Measurements from ENCODE around the gene NEMP1.

NEMP1 gene

DNA sequence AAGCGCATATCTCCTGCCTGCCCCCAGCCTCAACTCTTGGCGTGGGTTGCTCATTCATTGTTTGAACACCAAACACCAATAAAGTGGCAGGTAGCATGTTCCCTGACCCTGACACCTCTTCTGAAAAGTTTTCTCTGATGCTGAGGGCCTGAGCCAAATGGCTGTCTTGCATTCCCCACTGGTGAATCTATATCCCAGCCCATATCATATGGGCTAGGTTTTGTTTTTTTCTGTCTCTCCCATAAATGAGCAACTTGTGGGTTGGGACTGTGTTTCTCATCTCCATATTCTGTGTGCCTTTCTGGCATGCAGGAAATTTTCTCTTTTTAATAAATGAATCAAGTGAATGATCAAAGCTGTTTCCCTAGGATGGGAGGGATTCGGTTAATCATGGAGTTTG is 33.7 kb downstream of the NEMP1 start:
- no peak for TF ChIP-seq ZBTB7A (IDR thresholded peaks at IDR 0.05; ENCODE audit: low read depth)
- TF ChIP-seq, protein P1, sequence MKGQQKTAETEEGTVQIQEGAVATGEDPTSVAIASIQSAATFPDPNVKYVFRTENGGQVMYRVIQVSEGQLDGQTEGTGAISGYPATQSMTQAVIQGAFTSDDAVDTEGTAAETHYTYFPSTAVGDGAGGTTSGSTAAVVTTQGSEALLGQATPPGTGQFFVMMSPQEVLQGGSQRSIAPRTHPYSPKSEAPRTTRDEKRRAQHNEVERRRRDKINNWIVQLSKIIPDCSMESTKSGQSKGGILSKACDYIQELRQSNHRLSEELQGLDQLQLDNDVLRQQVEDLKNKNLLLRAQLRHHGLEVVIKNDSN (IDR thresholded peaks at IDR 0.05), result no peak
- TF ChIP-seq CREB1 (IDR thresholded peaks at IDR 0.05; ENCODE audit: low read depth), result no peak

DNA sequence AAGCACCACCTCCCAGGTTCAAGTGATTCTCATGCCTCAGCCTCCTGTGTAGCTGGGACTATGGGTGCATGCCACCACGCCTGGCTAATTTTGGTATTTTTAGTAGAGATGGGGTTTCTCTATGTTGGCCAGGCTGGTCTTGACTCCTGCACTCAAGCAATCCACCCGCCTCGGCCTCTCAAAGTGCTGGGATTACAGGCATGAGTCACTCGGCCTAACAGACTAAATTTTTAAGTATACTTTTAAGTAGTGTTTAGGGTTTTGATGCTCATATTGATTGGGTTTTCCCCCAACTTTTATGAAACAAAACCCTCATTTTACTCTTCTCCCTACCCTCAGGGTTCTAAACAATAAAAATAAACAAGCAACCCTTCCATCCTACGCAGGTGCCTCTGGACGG is 34.1 kb downstream of the NEMP1 start:
- TF ChIP-seq CEBPB (IDR thresholded peaks at IDR 0.05) (no peak), YY1 (IDR thresholded peaks at IDR 0.05; ENCODE audit: low read depth) (no peak)

DNA sequence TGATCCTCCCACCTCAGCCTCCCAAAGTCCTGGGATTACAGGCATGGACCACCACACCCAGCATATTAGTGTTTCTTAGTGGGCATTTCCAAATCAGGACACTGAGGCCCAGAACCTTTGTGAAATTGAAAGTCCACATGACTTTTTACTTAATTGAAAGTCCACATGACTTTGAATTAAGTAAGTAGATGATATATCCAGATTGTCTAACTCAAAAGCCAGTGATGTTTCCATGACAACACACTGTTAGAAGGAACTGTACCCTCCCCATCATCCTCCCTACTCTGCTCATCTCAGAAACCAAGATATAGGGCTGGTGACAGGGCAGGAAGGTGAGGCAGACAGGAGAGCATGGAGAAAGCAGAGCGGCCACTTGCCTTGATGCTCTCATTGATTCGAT is 35.9 kb downstream of the NEMP1 start:
- TF ChIP-seq, protein P1 (IDR thresholded peaks at IDR 0.05), result no peak
- no peak for TF ChIP-seq TAF1 (IDR thresholded peaks at IDR 0.05; ENCODE audit: low read depth)
- no peak for TF ChIP-seq CREB1 (IDR thresholded peaks at IDR 0.05; ENCODE audit: low read depth)
- TF ChIP-seq TEAD4 (IDR thresholded peaks at IDR 0.05), result no peak
- TF ChIP-seq, protein P2, sequence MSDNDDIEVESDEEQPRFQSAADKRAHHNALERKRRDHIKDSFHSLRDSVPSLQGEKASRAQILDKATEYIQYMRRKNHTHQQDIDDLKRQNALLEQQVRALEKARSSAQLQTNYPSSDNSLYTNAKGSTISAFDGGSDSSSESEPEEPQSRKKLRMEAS (IDR thresholded peaks at IDR 0.05), result no peak

DNA sequence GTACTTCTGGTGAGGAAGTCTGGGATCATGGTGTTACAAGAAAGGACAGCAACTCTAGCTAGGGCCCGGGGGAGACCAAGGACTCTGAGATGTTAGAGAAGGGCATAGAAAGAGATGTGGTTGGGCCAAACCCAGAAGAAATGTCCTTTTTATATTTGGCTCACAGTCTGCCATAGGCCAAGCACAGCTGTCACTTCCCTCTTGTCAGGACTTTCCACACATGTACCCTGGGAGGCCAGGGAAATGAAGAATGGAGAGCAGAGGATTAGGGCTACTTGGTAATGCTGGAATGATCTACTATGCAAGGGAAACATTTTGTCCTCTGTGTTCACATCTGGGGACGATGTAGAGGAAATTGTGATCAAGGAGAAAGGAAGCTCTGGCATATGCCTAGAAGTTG is 37.8 kb downstream of the NEMP1 start:
- TF ChIP-seq, protein P1 (IDR thresholded peaks at IDR 0.05), result no peak
- TF ChIP-seq NFIC (IDR thresholded peaks at IDR 0.05), result no peak
- TF ChIP-seq TCF12 (IDR thresholded peaks at IDR 0.05; ENCODE audit: low read depth), result no peak
- TF ChIP-seq EGR1 (IDR thresholded peaks at IDR 0.05), result no peak
- no peak for TF ChIP-seq CREB1 (IDR thresholded peaks at IDR 0.05; ENCODE audit: low read depth)
- TF ChIP-seq FOXM1 (IDR thresholded peaks at IDR 0.05; ENCODE audit: borderline replicate concordance, low read depth), result no peak
- TF ChIP-seq CEBPB (IDR thresholded peaks at IDR 0.05), result no peak
- no peak for TF ChIP-seq TAF1 (IDR thresholded peaks at IDR 0.05; ENCODE audit: low read depth)
- TF ChIP-seq ZBTB7A (IDR thresholded peaks at IDR 0.05; ENCODE audit: low read depth), result no peak
- no peak for TF ChIP-seq EP300 (IDR thresholded peaks at IDR 0.05; ENCODE audit: borderline replicate concordance)
- TF ChIP-seq, protein P3, sequence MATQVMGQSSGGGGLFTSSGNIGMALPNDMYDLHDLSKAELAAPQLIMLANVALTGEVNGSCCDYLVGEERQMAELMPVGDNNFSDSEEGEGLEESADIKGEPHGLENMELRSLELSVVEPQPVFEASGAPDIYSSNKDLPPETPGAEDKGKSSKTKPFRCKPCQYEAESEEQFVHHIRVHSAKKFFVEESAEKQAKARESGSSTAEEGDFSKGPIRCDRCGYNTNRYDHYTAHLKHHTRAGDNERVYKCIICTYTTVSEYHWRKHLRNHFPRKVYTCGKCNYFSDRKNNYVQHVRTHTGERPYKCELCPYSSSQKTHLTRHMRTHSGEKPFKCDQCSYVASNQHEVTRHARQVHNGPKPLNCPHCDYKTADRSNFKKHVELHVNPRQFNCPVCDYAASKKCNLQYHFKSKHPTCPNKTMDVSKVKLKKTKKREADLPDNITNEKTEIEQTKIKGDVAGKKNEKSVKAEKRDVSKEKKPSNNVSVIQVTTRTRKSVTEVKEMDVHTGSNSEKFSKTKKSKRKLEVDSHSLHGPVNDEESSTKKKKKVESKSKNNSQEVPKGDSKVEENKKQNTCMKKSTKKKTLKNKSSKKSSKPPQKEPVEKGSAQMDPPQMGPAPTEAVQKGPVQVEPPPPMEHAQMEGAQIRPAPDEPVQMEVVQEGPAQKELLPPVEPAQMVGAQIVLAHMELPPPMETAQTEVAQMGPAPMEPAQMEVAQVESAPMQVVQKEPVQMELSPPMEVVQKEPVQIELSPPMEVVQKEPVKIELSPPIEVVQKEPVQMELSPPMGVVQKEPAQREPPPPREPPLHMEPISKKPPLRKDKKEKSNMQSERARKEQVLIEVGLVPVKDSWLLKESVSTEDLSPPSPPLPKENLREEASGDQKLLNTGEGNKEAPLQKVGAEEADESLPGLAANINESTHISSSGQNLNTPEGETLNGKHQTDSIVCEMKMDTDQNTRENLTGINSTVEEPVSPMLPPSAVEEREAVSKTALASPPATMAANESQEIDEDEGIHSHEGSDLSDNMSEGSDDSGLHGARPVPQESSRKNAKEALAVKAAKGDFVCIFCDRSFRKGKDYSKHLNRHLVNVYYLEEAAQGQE (IDR thresholded peaks at IDR 0.05; ENCODE audit: low read depth), result no peak
- TF ChIP-seq RAD21 (IDR thresholded peaks at IDR 0.05; ENCODE audit: low read depth), result no peak
- TF ChIP-seq TEAD4 (IDR thresholded peaks at IDR 0.05), result no peak
- no peak for TF ChIP-seq YY1 (IDR thresholded peaks at IDR 0.05; ENCODE audit: low read depth)
- TF ChIP-seq, protein P2 (IDR thresholded peaks at IDR 0.05), result no peak

DNA sequence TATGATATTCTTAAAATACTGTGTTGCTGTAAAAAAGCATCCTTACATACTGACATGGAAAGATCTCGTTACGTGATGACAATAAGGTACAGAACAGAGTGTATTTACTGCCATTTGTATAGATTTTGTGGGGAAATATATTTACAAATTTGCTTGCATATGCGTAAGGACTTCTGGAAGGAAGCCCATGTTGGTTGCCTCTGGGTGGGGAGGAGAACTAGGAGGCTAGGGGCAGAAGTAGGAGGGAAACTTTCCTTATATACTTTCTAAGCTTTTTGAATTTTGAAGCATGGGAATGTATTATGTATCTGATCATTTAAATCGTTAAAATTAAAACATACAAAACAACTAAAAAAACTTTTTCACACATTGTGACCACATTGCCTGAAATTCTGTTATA is 38.4 kb downstream of the NEMP1 start:
- TF ChIP-seq RAD21 (IDR thresholded peaks at IDR 0.05; ENCODE audit: low read depth) (no peak), TEAD4 (IDR thresholded peaks at IDR 0.05) (no peak)
- TF ChIP-seq, protein P3 (IDR thresholded peaks at IDR 0.05; ENCODE audit: low read depth), result no peak

DNA sequence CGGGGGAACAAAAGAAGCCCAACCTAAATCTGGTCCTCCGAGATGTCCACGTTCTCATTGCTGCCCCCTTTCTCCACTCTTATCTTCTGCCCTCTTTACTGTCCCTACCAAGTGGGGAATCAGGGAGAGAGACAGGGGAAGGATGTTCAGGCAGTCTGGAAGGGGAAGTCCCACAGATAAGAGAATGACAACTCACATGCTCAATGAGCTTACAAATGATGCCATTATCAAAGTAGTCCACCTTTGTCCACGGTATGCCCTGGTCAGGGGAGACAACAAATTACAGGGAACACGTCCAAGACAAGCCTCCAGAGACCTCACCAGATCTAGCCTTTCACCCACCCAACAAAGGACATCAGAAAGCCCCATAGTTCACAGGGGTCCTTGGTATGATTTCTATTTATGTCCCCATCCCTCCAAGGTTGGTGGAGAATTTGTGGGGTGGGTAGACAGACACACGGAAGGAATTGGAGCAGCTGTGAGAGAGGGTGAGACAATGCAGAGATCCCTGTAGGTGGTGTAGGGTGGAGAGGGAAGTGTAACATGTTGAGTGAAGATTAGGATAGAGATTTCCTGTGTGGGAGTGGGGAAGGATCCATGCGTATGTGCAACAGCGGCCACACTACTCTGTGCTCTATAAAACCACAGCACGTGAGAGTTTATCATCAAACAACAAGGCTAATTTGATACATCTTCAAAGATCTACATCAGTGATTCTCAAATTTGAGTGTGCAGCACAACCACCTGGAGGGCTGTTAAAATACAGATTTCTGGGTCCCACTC is 39.4 kb downstream of the NEMP1 start:
- TF ChIP-seq RAD21 (IDR thresholded peaks at IDR 0.05; ENCODE audit: low read depth) (no peak), TCF12 (IDR thresholded peaks at IDR 0.05; ENCODE audit: low read depth) (no peak), FOXM1 (IDR thresholded peaks at IDR 0.05; ENCODE audit: borderline replicate concordance, low read depth) (no peak), NFIC (IDR thresholded peaks at IDR 0.05) (no peak), EGR1 (IDR thresholded peaks at IDR 0.05) (no peak)
- TF ChIP-seq, protein P3 (IDR thresholded peaks at IDR 0.05; ENCODE audit: low read depth), result no peak
- TF ChIP-seq, protein P2 (IDR thresholded peaks at IDR 0.05), result no peak

Measured in Ishikawa (cell line).